Measurements from ENCODE around the gene GMDS.

GRCh38 chr6:1636971-1637871 lies 608.2 kb downstream of the GMDS start:
- TF ChIP-seq CTCF (IDR thresholded peaks at IDR 0.05; ENCODE audit: borderline replicate concordance, extremely low read depth, low read length, poor library complexity, severe bottlenecking), result no peak
- no peak for TF ChIP-seq EZH2 (IDR thresholded peaks at IDR 0.05; ENCODE audit: borderline replicate concordance, low read depth, low read length, severe bottlenecking)

Data from DND-41 (cell line).